SK-N-MC (cell line): Measurements from ENCODE around the gene BEND3.

Source experiments
- EZH2 ChIP-seq: fragments of 200-600 bp; sonication (generic); IDR thresholded peaks from one replicate; pipeline ENCODE4 v1.6.1; 2017; ENCODE audit warnings: antibody characterized with exemption
- POLR2AphosphoS5 ChIP-seq: IDR thresholded peaks from 2 replicates; pipeline ENCODE4 v1.6.1; 2012; ENCODE audit warnings: mild to moderate bottlenecking, low read depth, low read length, borderline replicate concordance

GRCh38 chr6:107102414-107102805, 12.9 kb downstream of the BEND3 start:
- TF ChIP-seq POLR2AphosphoS5 = no peak
- TF ChIP-seq EZH2 = no peak
